Effector memory CD8-positive, alpha-beta T cell (primary cell): Measurements from ENCODE around the gene DCAF5.
"Not testable (repeated sequence)": the region's sequence is repeated elsewhere in the genome, so short reads cannot be mapped to it uniquely, and the experiment has no call there.

Source experiments
- ATAC-seq: fragments of 150-1000 bp; cut with Tn5 transposase; replicated peaks from 2 replicates; pipeline ENCODE4 v1.10.0; 2021; ENCODE audit warnings: mild to moderate bottlenecking, moderate library complexity
- DNase-seq, 3 experiments: peaks; one replicate each; pipeline ENCODE4 v3.0.0; 2021
- H3K27ac Mint-ChIP-seq, 2 donors: one replicate each; pipeline ENCODE4 v1.8.0; 2022; ENCODE audit warnings: mild to moderate bottlenecking in 2 of 2, mixed read lengths in 2 of 2, moderate library complexity in 2 of 2
- H3K27me3 Mint-ChIP-seq, 2 donors: one replicate each; pipeline ENCODE4 v1.8.0; 2022; ENCODE audit warnings: mixed read lengths in 2 of 2
- H3K36me3 Mint-ChIP-seq: one replicate; pipeline ENCODE4 v1.8.0; 2022; ENCODE audit warnings: mild to moderate bottlenecking, moderate library complexity, mixed read lengths; ENCODE audit not compliant: insufficient read depth
- H3K4me1 Mint-ChIP-seq, 2 donors: one replicate each; pipeline ENCODE4 v1.8.0; 2022; ENCODE audit warnings: low read depth in 2 of 2, mixed read lengths in 2 of 2
- H3K4me3 Mint-ChIP-seq, 2 donors: one replicate each; pipeline ENCODE4 v1.8.0; 2022; ENCODE audit warnings: mild to moderate bottlenecking in 2 of 2, mixed read lengths in 2 of 2, moderate library complexity in 2 of 2
- H3K9me3 Mint-ChIP-seq, 2 donors: one replicate each; pipeline ENCODE4 v1.8.0; 2022; ENCODE audit warnings: mixed read lengths in 2 of 2

Gene DCAF5

GRCh38 chr14:69066396-69067171 is 86.3 kb downstream of the DCAF5 start:
- Mint-ChIP-seq H3K4me1 (peaks cover 3 to 9% of the 10 kb centered on the region in 2 donors), H3K9me3 (no peaks in the 10 kb centered on the region), H3K27me3 (no peaks in the 10 kb centered on the region), H3K36me3 (peaks cover 47% of the 10 kb centered on the region), H3K27ac (peak overlapping the region in 1 of 2 donors; percentile 53), H3K4me3 (no peak overlapping the region)
- DNase-seq (no peak), ATAC-seq (no peak)

GRCh38 chr14:69065934-69066333 is 87.0 kb downstream of the DCAF5 start:
- H3K4me3 Mint-ChIP-seq, ATAC-seq, DNase-seq, H3K27me3 Mint-ChIP-seq, H3K4me1 Mint-ChIP-seq, H3K27ac Mint-ChIP-seq, H3K9me3 Mint-ChIP-seq: not testable (repeated sequence)
- peaks cover 52% of the 10 kb centered on the region for H3K36me3 Mint-ChIP-seq

DNA sequence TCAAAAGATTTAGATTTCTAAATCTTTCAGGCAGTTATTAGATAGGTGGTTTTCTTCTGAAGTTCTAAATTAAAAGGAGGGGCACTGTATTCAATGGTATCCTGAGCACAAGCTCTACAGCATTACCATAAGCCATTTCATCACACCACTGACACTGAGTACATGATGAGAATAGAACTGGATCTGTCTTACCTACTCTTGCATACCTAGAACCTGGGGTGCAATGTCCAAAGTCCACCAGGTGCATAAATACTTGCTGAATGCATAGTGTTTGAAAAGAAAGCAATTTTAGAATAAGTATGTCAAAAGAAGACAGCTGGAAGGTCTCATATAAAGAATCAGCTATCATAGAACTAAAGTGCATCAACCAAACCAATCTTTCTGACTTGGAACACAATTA is 88.3 kb downstream of the DCAF5 start:
- no peak for ATAC-seq
- peaks cover 57% of the 10 kb centered on the region for H3K36me3 Mint-ChIP-seq
- H3K4me1 Mint-ChIP-seq: peaks cover 3 to 13% of the 10 kb centered on the region in 2 donors
- no peak for DNase-seq
- no peaks in the 10 kb centered on the region for H3K9me3 Mint-ChIP-seq
- no peak overlapping the region for H3K4me3 Mint-ChIP-seq
- no peaks in the 10 kb centered on the region for H3K27me3 Mint-ChIP-seq
- H3K27ac Mint-ChIP-seq: no peak overlapping the region

DNA sequence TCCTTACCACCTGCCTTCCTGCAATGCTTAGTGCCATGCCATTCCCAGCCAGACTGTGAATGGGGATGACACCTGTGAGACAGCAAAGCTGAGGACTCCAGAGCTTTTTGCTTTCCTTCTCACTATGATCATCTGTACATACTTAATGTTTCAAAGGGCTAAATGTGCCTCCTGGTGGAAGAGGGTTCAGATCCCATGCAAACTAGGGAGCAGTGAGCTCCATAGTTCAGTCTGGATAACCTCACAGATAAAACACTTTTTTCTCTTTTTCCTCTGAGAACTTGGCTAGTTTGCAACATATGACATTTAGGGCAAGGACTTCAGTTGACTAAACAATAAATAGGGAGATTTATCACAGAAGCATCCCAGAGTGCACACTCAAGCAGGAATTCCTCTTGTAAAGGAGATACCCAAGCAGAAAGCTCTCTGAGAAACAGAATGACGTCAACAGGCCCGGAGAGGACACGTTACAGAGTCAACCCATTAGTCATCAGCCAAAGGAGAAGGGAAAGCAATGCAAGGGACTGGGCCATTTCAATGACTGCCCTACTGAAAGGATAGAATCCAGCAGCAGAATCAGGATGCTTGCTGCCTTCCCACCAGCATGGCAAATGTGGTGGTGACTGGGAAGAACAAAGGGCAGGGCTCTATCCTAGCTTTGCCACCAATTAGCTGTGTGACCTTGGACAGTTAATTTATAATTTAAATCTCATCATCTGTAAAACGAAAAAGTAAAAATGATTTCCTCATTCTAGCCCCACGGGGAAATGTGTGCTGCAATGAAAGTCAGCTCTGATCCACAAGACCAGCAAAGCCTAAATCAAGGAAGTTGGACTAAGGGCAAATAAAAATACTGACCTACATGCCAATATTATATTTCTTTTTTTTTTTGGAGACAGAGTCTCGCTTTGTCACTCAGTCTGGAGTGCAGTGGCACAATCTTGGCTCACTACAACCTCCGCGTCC is 93.0 kb downstream of the DCAF5 start:
- Mint-ChIP-seq H3K36me3 (peaks cover 54% of the 10 kb centered on the region), H3K4me3 (no peak overlapping the region)
- no peak for DNase-seq

DNA sequence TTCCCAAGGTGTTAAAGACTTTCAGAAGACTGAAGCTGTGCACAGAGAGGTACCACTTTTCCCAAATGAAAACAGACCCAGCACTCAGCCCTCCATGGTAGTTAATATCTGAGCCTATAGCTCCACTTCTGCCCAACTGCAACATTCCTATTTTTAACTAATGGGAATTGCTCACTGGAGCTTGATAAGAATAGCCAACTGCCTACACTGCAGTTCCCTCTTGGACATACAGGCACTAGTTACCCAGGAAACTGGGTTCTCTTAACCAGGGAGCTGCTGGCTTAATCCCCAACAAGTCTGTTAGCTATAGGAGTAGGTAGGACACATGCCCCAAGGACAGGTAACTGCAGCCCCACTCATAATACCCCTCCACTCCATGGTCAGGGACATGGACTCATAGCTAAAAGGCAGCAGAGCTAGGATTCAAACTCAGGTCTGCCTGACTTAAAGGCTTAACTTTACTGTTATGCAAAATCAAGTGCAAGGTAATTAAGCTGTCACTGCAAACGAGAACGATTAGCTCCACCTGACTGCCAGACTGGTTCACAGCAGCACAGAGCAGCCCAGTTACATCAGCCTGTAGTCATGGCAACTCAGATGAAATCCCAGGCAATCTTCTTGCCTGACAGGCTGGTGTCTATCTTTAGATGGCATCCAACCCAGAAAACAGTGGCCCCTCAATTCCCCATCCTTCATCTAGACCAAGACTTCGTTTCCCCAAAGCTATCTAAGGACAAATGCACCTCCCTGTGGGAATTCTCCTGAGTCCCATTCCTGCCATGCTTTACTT is 96.7 kb downstream of the DCAF5 start:
- Mint-ChIP-seq H3K27me3 (no peaks in the 10 kb centered on the region), H3K4me3 (no peak overlapping the region), H3K27ac (peak overlapping the region; percentile 17 to 45), H3K9me3 (no peaks in the 10 kb centered on the region), H3K36me3 (peaks cover 56% of the 10 kb centered on the region), H3K4me1 (peaks cover 9 to 16% of the 10 kb centered on the region in 2 donors)
- ATAC-seq (no peak), DNase-seq (no peak)

More for the DNA sequence above, 93.0 kb downstream of the DCAF5 start:
- no peak for ATAC-seq
- peak overlapping the region in 1 of 2 donors; percentile 15 for H3K27ac Mint-ChIP-seq
- H3K27me3 Mint-ChIP-seq: no peaks in the 10 kb centered on the region
- peaks cover 4 to 12% of the 10 kb centered on the region in 2 donors for H3K4me1 Mint-ChIP-seq
- no peaks in the 10 kb centered on the region for H3K9me3 Mint-ChIP-seq

- no peak for DNase-seq
- ATAC-seq: no peak
- H3K9me3 Mint-ChIP-seq: no peaks in the 10 kb centered on the region
- no peak overlapping the region for H3K4me3 Mint-ChIP-seq
- H3K36me3 Mint-ChIP-seq: peaks cover 47% of the 10 kb centered on the region
- H3K27me3 Mint-ChIP-seq: no peaks in the 10 kb centered on the region
- H3K27ac Mint-ChIP-seq: no peak overlapping the region
- peaks cover 9 to 16% of the 10 kb centered on the region in 2 donors for H3K4me1 Mint-ChIP-seq
These were observed 97.8 kb downstream of the DCAF5 start for GRCh38 chr14:69055125-69055524.

- DNase-seq: no peak
- H3K4me3 Mint-ChIP-seq: no peak overlapping the region
- no peaks in the 10 kb centered on the region for H3K9me3 Mint-ChIP-seq
- H3K27ac Mint-ChIP-seq: no peak overlapping the region
- peaks cover 37% of the 10 kb centered on the region for H3K36me3 Mint-ChIP-seq
- ATAC-seq: no peak
- no peaks in the 10 kb centered on the region for H3K27me3 Mint-ChIP-seq
- H3K4me1 Mint-ChIP-seq: peaks cover 7 to 12% of the 10 kb centered on the region in 2 donors
These were observed 98.9 kb downstream of the DCAF5 start for GRCh38 chr14:69054030-69054429.

GRCh38 chr14:69052181-69052601 is 100.7 kb downstream of the DCAF5 start:
- Mint-ChIP-seq H3K27me3 (no peaks in the 10 kb centered on the region), H3K27ac (peak overlapping the region; percentile 30 to 54), H3K9me3 (no peaks in the 10 kb centered on the region), H3K4me1 (peaks cover 8 to 11% of the 10 kb centered on the region in 2 donors), H3K4me3 (no peak overlapping the region), H3K36me3 (peaks cover 25% of the 10 kb centered on the region)
- DNase-seq (no peak), ATAC-seq (no peak)

- peaks cover 24% of the 10 kb centered on the region for H3K36me3 Mint-ChIP-seq
- ATAC-seq (no peak), DNase-seq (no peak)
- H3K27ac Mint-ChIP-seq: peak overlapping the region in 1 of 2 donors; percentile 69
- H3K9me3 Mint-ChIP-seq: no peaks in the 10 kb centered on the region
- H3K4me3 Mint-ChIP-seq: no peak overlapping the region
- H3K4me1 Mint-ChIP-seq: peaks cover 8% of the 10 kb centered on the region in 2 donors
- H3K27me3 Mint-ChIP-seq: no peaks in the 10 kb centered on the region
These were observed 102.4 kb downstream of the DCAF5 start for GRCh38 chr14:69050240-69051184.

DNA sequence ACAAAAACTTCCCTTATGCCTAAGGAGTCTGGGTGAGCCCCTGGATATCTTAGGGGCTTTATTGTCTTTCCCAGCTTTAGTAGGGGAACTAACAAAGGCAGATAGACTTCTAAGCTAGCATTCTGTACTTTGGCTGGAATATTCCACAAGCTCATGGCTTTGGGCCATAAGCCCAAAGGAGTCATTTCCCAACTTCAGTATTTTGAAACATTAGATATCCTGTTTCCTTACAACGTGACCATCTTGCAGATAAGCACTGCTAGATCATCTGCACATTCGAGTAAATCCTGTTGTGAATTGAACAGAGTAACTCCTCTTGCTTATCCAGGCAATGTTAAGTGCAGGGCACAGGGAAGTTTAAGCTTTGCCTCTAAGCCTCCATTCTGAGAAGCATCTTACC is 103.2 kb downstream of the DCAF5 start:
- Mint-ChIP-seq H3K9me3 (no peaks in the 10 kb centered on the region), H3K36me3 (peaks cover 15% of the 10 kb centered on the region), H3K27ac (no peak overlapping the region), H3K4me3 (no peak overlapping the region), H3K4me1 (peaks cover 8% of the 10 kb centered on the region in 2 donors), H3K27me3 (no peaks in the 10 kb centered on the region)
- DNase-seq (no peak), ATAC-seq (no peak)

- Mint-ChIP-seq H3K9me3 (no peaks in the 10 kb centered on the region), H3K27ac (no peak overlapping the region), H3K4me3 (no peak overlapping the region), H3K4me1 (peaks cover 8% of the 10 kb centered on the region in 2 donors), H3K27me3 (no peaks in the 10 kb centered on the region), H3K36me3 (peaks cover 3% of the 10 kb centered on the region)
- DNase-seq (no peak), ATAC-seq (peak; percentile 22)
These were observed 104.5 kb downstream of the DCAF5 start for GRCh38 chr14:69048456-69048855.

DNA sequence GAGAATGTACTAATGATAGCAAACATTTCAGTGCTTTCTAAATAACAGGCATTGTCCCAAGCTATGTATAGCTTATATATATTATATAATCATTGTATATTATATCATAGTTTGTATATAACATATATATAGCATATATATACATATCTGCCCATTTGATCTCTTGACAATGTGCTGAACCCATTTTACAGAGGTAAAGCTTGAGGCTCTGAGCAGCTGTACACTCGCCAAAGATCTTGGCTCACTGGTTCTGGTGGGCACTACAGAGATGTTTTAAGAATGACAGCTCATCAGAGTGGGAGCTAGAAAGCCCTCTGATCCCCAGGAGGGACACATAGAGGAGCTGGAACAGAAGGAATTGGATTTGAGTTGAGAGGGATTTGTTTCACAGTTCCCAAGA is 105.7 kb downstream of the DCAF5 start:
- peaks cover 3% of the 10 kb centered on the region for H3K36me3 Mint-ChIP-seq
- H3K4me1 Mint-ChIP-seq: peaks cover 3 to 5% of the 10 kb centered on the region in 2 donors
- H3K27ac Mint-ChIP-seq: peak overlapping the region; percentile 23 to 51
- ATAC-seq (no peak), DNase-seq (no peak)
- H3K4me3 Mint-ChIP-seq: no peak overlapping the region
- no peaks in the 10 kb centered on the region for H3K27me3 Mint-ChIP-seq
- H3K9me3 Mint-ChIP-seq: no peaks in the 10 kb centered on the region
